HEK293T (cell line): ENCODE data around the gene TXNDC11.

Experiments
- BHLHE40 ChIP-seq: fragments of 450-650 bp; IDR thresholded peaks from 2 replicates; pipeline ENCODE4 v1.6.1; 2016; ENCODE audit warnings: mild to moderate bottlenecking, moderate library complexity, borderline replicate concordance
- ELF4 ChIP-seq: fragments of 450-650 bp; IDR thresholded peaks from 2 replicates; pipeline ENCODE4 v1.6.1; 2017; ENCODE audit warnings: antibody characterized with exemption
- FOXA1 ChIP-seq: fragments of 450-650 bp; IDR thresholded peaks from 2 replicates; pipeline ENCODE4 v1.6.1; 2016; ENCODE audit warnings: mild to moderate bottlenecking
- FOXK2 ChIP-seq: fragments of 450-650 bp; IDR thresholded peaks from 2 replicates; pipeline ENCODE4 v1.6.1; 2016; ENCODE audit warnings: mild to moderate bottlenecking
- HDGF ChIP-seq: fragments of 450-650 bp; IDR thresholded peaks from 2 replicates; pipeline ENCODE4 v1.6.1; 2017; ENCODE audit warnings: antibody characterized with exemption, borderline replicate concordance
- SUZ12 ChIP-seq: fragments of 450-650 bp; IDR thresholded peaks from 2 replicates; pipeline ENCODE4 v1.6.1; 2016; ENCODE audit warnings: mild to moderate bottlenecking
- ZNF384 ChIP-seq: fragments of 450-650 bp; IDR thresholded peaks from 2 replicates; pipeline ENCODE4 v1.6.1; 2016
- TF ChIP-seq, protein P1 (sequence below): fragments of 450-650 bp; IDR thresholded peaks from 2 replicates; pipeline ENCODE4 v1.6.1; 2016

DNA sequence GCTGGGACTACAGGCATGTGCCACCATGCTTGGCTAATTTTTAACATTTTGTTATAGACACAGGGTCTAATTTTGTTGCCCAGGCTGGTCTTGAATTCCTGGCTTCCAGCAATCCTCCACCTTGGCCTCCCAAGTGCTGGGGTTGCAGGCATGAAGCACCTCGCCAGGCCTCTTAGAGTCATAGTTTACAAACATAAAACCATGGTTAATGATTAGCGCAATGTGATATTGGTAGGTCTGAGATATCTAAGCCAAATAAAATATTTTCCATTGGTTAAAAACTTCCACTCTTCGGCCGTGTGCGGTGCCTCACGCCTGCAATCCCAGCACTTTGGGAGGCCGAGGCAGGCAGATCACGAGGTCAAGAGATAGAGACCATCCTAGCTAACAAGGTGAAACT is 16.6 kb downstream of the TXNDC11 start:
- TF ChIP-seq HDGF (no peak), ZNF384 (no peak), ELF4 (no peak), BHLHE40 (no peak), FOXA1 (no peak), SUZ12 (no peak), FOXK2 (no peak)
- TF ChIP-seq, protein P1, sequence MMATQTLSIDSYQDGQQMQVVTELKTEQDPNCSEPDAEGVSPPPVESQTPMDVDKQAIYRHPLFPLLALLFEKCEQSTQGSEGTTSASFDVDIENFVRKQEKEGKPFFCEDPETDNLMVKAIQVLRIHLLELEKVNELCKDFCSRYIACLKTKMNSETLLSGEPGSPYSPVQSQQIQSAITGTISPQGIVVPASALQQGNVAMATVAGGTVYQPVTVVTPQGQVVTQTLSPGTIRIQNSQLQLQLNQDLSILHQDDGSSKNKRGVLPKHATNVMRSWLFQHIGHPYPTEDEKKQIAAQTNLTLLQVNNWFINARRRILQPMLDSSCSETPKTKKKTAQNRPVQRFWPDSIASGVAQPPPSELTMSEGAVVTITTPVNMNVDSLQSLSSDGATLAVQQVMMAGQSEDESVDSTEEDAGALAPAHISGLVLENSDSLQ, result no peak
